Activated naive CD8-positive, alpha-beta T cell treated with anti-CD3 and anti-CD28 coated beads for 36 hours (primary cell): ENCODE data around the gene ABTB2. TPM values are rescaled to one million over a fixed set of nuclear protein-coding genes. Genes with fewer than 3 reads are reported as not detected.

ENCODE experiments used
- DNase-seq: peaks from one replicate; pipeline ENCODE4 v3.0.0; 2021
- H3K27ac Mint-ChIP-seq: one replicate; pipeline ENCODE4 v1.8.0; 2022; ENCODE audit warnings: mild to moderate bottlenecking, moderate library complexity, mixed read lengths
- H3K27me3 Mint-ChIP-seq: one replicate; pipeline ENCODE4 v1.8.0; 2022; ENCODE audit warnings: mild to moderate bottlenecking, mixed read lengths
- H3K36me3 Mint-ChIP-seq: one replicate; pipeline ENCODE4 v1.8.0; 2021; ENCODE audit warnings: mild to moderate bottlenecking, mixed read lengths
- H3K4me1 Mint-ChIP-seq: one replicate; pipeline ENCODE4 v1.8.0; 2021; ENCODE audit warnings: mixed read lengths
- H3K4me3 Mint-ChIP-seq: one replicate; pipeline ENCODE4 v1.8.0; 2022; ENCODE audit warnings: mild to moderate bottlenecking, moderate library complexity, mixed read lengths
- H3K9me3 Mint-ChIP-seq: one replicate; pipeline ENCODE4 v1.8.0; 2022; ENCODE audit warnings: mixed read lengths
- total RNA-seq, 2 experiments: library from RNA; stranded (reverse); gene quantifications; one replicate each; pipeline ENCODE4 v1.2.3, GENCODE V29; 2021

Gene ABTB2
- total RNA-seq, 2 experiments from 2014 or later = 1.4 to 1.5 TPM

GRCh38 chr11:34266090-34266912 is 91.5 kb downstream of the ABTB2 start:
- no peaks in the 10 kb centered on the region for H3K36me3 Mint-ChIP-seq

GRCh38 chr11:34264303-34265110 is 93.3 kb downstream of the ABTB2 start:
- H3K9me3 Mint-ChIP-seq = no peaks in the 10 kb centered on the region
- no peak for DNase-seq
- H3K4me1 Mint-ChIP-seq = peaks cover 5% of the 10 kb centered on the region
- no peak overlapping the region for H3K4me3 Mint-ChIP-seq
- no peak overlapping the region for H3K27ac Mint-ChIP-seq
- no peaks in the 10 kb centered on the region for H3K36me3 Mint-ChIP-seq
- no peaks in the 10 kb centered on the region for H3K27me3 Mint-ChIP-seq

More at GRCh38 chr11:34266090-34266912, 91.5 kb downstream of the ABTB2 start:
- no peak for DNase-seq
- Mint-ChIP-seq H3K4me1 (peaks cover 8% of the 10 kb centered on the region), H3K27me3 (no peaks in the 10 kb centered on the region), H3K4me3 (no peak overlapping the region), H3K9me3 (no peaks in the 10 kb centered on the region), H3K27ac (no peak overlapping the region)

- Mint-ChIP-seq H3K36me3 (no peaks in the 10 kb centered on the region), H3K4me3 (no peak overlapping the region), H3K27me3 (no peaks in the 10 kb centered on the region), H3K4me1 (peaks cover 5% of the 10 kb centered on the region), H3K27ac (no peak overlapping the region), H3K9me3 (no peaks in the 10 kb centered on the region)
- no peak for DNase-seq
Observed at GRCh38 chr11:34263441-34264091, 94.2 kb downstream of the ABTB2 start.

GRCh38 chr11:34262531-34263081 is 95.2 kb downstream of the ABTB2 start:
- Mint-ChIP-seq H3K4me3 (no peak overlapping the region), H3K36me3 (no peaks in the 10 kb centered on the region)
- no peak for DNase-seq

GRCh38 chr11:34261820-34262219 is 96.0 kb downstream of the ABTB2 start:
- Mint-ChIP-seq H3K4me3 (no peak overlapping the region), H3K4me1 (peaks cover 5% of the 10 kb centered on the region), H3K27ac (no peak overlapping the region), H3K9me3 (no peaks in the 10 kb centered on the region), H3K36me3 (no peaks in the 10 kb centered on the region), H3K27me3 (no peaks in the 10 kb centered on the region)
- no peak for DNase-seq

More at GRCh38 chr11:34262531-34263081, 95.2 kb downstream of the ABTB2 start:
- Mint-ChIP-seq H3K27ac (no peak overlapping the region), H3K4me1 (peaks cover 5% of the 10 kb centered on the region), H3K27me3 (no peaks in the 10 kb centered on the region), H3K9me3 (no peaks in the 10 kb centered on the region)

- no peaks in the 10 kb centered on the region for H3K27me3 Mint-ChIP-seq
- no peaks in the 10 kb centered on the region for H3K36me3 Mint-ChIP-seq
- DNase-seq = no peak
- no peaks in the 10 kb centered on the region for H3K4me1 Mint-ChIP-seq
- no peaks in the 10 kb centered on the region for H3K9me3 Mint-ChIP-seq
- no peak overlapping the region for H3K27ac Mint-ChIP-seq
- H3K4me3 Mint-ChIP-seq = no peak overlapping the region
Observed at GRCh38 chr11:34261095-34261494, 96.7 kb downstream of the ABTB2 start.

GRCh38 chr11:34260072-34260575 is 97.7 kb downstream of the ABTB2 start:
- Mint-ChIP-seq H3K4me1 (no peaks in the 10 kb centered on the region), H3K27ac (no peak overlapping the region), H3K27me3 (no peaks in the 10 kb centered on the region), H3K36me3 (no peaks in the 10 kb centered on the region), H3K9me3 (no peaks in the 10 kb centered on the region), H3K4me3 (no peak overlapping the region)
- no peak for DNase-seq

- Mint-ChIP-seq H3K36me3 (no peaks in the 10 kb centered on the region), H3K27me3 (no peaks in the 10 kb centered on the region), H3K4me1 (no peaks in the 10 kb centered on the region)
Observed at GRCh38 chr11:34259087-34259486, 98.7 kb downstream of the ABTB2 start.

GRCh38 chr11:34256626-34257025 is 101.2 kb downstream of the ABTB2 start:
- Mint-ChIP-seq H3K36me3 (no peaks in the 10 kb centered on the region), H3K4me1 (peaks cover 6% of the 10 kb centered on the region), H3K4me3 (no peak overlapping the region)

More at GRCh38 chr11:34259087-34259486, 98.7 kb downstream of the ABTB2 start:
- Mint-ChIP-seq H3K27ac (no peak overlapping the region), H3K4me3 (no peak overlapping the region), H3K9me3 (no peaks in the 10 kb centered on the region)
- DNase-seq = no peak

GRCh38 chr11:34256150-34256549 is 101.7 kb downstream of the ABTB2 start:
- no peaks in the 10 kb centered on the region for H3K36me3 Mint-ChIP-seq
- no peaks in the 10 kb centered on the region for H3K9me3 Mint-ChIP-seq
- H3K4me1 Mint-ChIP-seq = peaks cover 11% of the 10 kb centered on the region
- no peak overlapping the region for H3K4me3 Mint-ChIP-seq
- H3K27me3 Mint-ChIP-seq = no peaks in the 10 kb centered on the region
- no peak overlapping the region for H3K27ac Mint-ChIP-seq
- DNase-seq = no peak

More at GRCh38 chr11:34256626-34257025, 101.2 kb downstream of the ABTB2 start:
- H3K27ac Mint-ChIP-seq = no peak overlapping the region
- no peaks in the 10 kb centered on the region for H3K9me3 Mint-ChIP-seq
- DNase-seq = no peak
- H3K27me3 Mint-ChIP-seq = no peaks in the 10 kb centered on the region

GRCh38 chr11:34255101-34255500 is 102.7 kb downstream of the ABTB2 start:
- H3K4me3 Mint-ChIP-seq = no peak overlapping the region
- no peaks in the 10 kb centered on the region for H3K27me3 Mint-ChIP-seq
- no peak overlapping the region for H3K27ac Mint-ChIP-seq
- H3K4me1 Mint-ChIP-seq = peaks cover 21% of the 10 kb centered on the region
- DNase-seq = no peak
- no peaks in the 10 kb centered on the region for H3K9me3 Mint-ChIP-seq
- H3K36me3 Mint-ChIP-seq = no peaks in the 10 kb centered on the region

GRCh38 chr11:34254011-34254410 is 103.8 kb downstream of the ABTB2 start:
- no peak for DNase-seq
- Mint-ChIP-seq H3K4me1 (peaks cover 27% of the 10 kb centered on the region), H3K27ac (no peak overlapping the region), H3K27me3 (no peaks in the 10 kb centered on the region), H3K36me3 (no peaks in the 10 kb centered on the region), H3K4me3 (no peak overlapping the region), H3K9me3 (no peaks in the 10 kb centered on the region)

GRCh38 chr11:34252651-34253050 is 105.2 kb downstream of the ABTB2 start:
- no peaks in the 10 kb centered on the region for H3K9me3 Mint-ChIP-seq
- H3K27ac Mint-ChIP-seq = no peak overlapping the region
- no peak overlapping the region for H3K4me3 Mint-ChIP-seq
- peaks cover 39% of the 10 kb centered on the region for H3K4me1 Mint-ChIP-seq
- no peak for DNase-seq
- H3K36me3 Mint-ChIP-seq = no peaks in the 10 kb centered on the region
- H3K27me3 Mint-ChIP-seq = no peaks in the 10 kb centered on the region

- Mint-ChIP-seq H3K27me3 (no peaks in the 10 kb centered on the region), H3K4me3 (no peak overlapping the region), H3K4me1 (peaks cover 46% of the 10 kb centered on the region), H3K27ac (no peak overlapping the region), H3K9me3 (no peaks in the 10 kb centered on the region), H3K36me3 (no peaks in the 10 kb centered on the region)
- no peak for DNase-seq
Observed at GRCh38 chr11:34252015-34252414, 105.8 kb downstream of the ABTB2 start.

GRCh38 chr11:34251589-34251980 is 106.2 kb downstream of the ABTB2 start:
- Mint-ChIP-seq H3K36me3 (no peaks in the 10 kb centered on the region), H3K4me3 (peak overlapping the region; percentile 18), H3K4me1 (peaks cover 48% of the 10 kb centered on the region), H3K27me3 (no peaks in the 10 kb centered on the region), H3K27ac (no peak overlapping the region), H3K9me3 (no peaks in the 10 kb centered on the region)
- no peak for DNase-seq
